Fibroblast of lung (primary cell): ENCODE data around the gene SMTNL1. TPM values are rescaled to one million over a fixed set of nuclear protein-coding genes. Genes with fewer than 3 reads are reported as not detected.

Source experiments
- DNase-seq, 2 donors: peaks; one replicate each; pipeline versions ENCODE4 v3.0.0 to v3.0.0-alpha.2; 2010; ENCODE audit warnings: low read depth in 2 of 2
- H2AFZ ChIP-seq: 2 replicates; pipeline ENCODE4 v1.5.1; 2012; ENCODE audit warnings: low read length, control low read depth, inconsistent platforms
- H3K27ac ChIP-seq: 2 replicates; pipeline ENCODE4 v1.5.1; 2011; ENCODE audit warnings: low read length, control low read depth; ENCODE audit not compliant: insufficient read depth
- H3K27me3 ChIP-seq: 2 replicates; pipeline ENCODE4 v1.5.1; 2011; ENCODE audit warnings: mild to moderate bottlenecking, low read length; ENCODE audit not compliant: control insufficient read depth, insufficient read depth
- H3K36me3 ChIP-seq: 2 replicates; pipeline ENCODE4 v1.5.1; 2011; ENCODE audit warnings: low read length; ENCODE audit not compliant: control insufficient read depth, insufficient read depth
- H3K4me1 ChIP-seq: 2 replicates; pipeline ENCODE4 v1.5.1; 2011; ENCODE audit warnings: low read length; ENCODE audit not compliant: control insufficient read depth, insufficient read depth; ENCODE audit errors: extremely low read depth
- H3K4me2 ChIP-seq: 2 replicates; pipeline ENCODE4 v1.5.1; 2011; ENCODE audit warnings: low read length, control low read depth; ENCODE audit not compliant: insufficient read depth; ENCODE audit errors: extremely low read depth
- H3K4me3 ChIP-seq, 4 experiments: fragments of 200-600 bp in 1 of 4; sonication (generic) in 1 of 4; replicated peaks in 1 of 4; 2 replicates each; pipeline ENCODE4 v1.5.1; 2011 to 2016; ENCODE audit warnings: low read length in 4 of 4, low read depth in 3 of 4, mild to moderate bottlenecking in 3 of 4, control low read depth in 2 of 4, inconsistent platforms in 1 of 4, mixed read lengths in 1 of 4; ENCODE audit not compliant: insufficient read depth in 1 of 4; ENCODE audit errors: control extremely low read depth in 1 of 4
- H3K79me2 ChIP-seq: 2 replicates; pipeline ENCODE4 v1.5.1; 2012; ENCODE audit warnings: mild to moderate bottlenecking, low read length, inconsistent platforms; ENCODE audit not compliant: control insufficient read depth, insufficient read depth
- H3K9ac ChIP-seq: 2 replicates; pipeline ENCODE4 v1.5.1; 2011; ENCODE audit warnings: mild to moderate bottlenecking, low read length, control low read depth; ENCODE audit not compliant: insufficient read depth
- H3K9me3 ChIP-seq: 2 replicates; pipeline ENCODE4 v1.5.1; 2012; ENCODE audit warnings: low read depth, low read length; ENCODE audit not compliant: control insufficient read depth, insufficient read depth
- H4K20me1 ChIP-seq: 2 replicates; pipeline ENCODE4 v1.5.1; 2011; ENCODE audit warnings: low read length; ENCODE audit not compliant: control insufficient read depth, insufficient read depth; ENCODE audit errors: extremely low read depth
- CTCF ChIP-seq, 2 donors: IDR thresholded peaks in 1 of 2; conservative IDR thresholded peaks in 1 of 2; 1 replicate in 1 of 2; 2 replicates in 1 of 2; pipeline ENCODE4 v1.5.1; 2011 to 2012; ENCODE audit warnings: low read length in 2 of 2, control low read depth in 1 of 2, inconsistent platforms in 1 of 2, low read depth in 1 of 2, mild to moderate bottlenecking in 1 of 2
- EZH2 ChIP-seq: IDR thresholded peaks from 2 replicates; pipeline ENCODE4 v1.5.1; 2012; ENCODE audit warnings: low read length, control low read depth, mild to moderate bottlenecking; ENCODE audit errors: missing control alignments
- polyA plus RNA-seq, 2 donors: library from polyadenylated mRNA; depleted of rRNA in 1 of 2; stranded (reverse) in 1 of 2; unstranded in 1 of 2; fragments of >200 nt; gene quantifications; 2 replicates each; pipeline ENCODE4 v1.2.1, GENCODE V29; 2011 to 2012; ENCODE audit warnings: missing spikeins in 1 of 2
- total RNA-seq: library from RNA; depleted of rRNA; stranded (reverse); fragments of >200 nt; gene quantifications from 2 replicates; pipeline ENCODE4 v1.2.1, GENCODE V29; 2014

Gene SMTNL1
- total and polyA plus RNA-seq, 2 donors (not counting 1 experiment from before 2014, with no cell fraction given): not detected

GRCh38 chr11:57523419-57523818 lies 14.0 kb upstream of the SMTNL1 start:
- Histone ChIP-seq H3K79me2 (no peaks in the 10 kb centered on the region), H4K20me1 (no peaks in the 10 kb centered on the region), H3K9ac (no peak overlapping the region), H3K27ac (no peak overlapping the region), H3K4me1 (no peaks in the 10 kb centered on the region), H3K4me2 (no peak overlapping the region), H3K4me3 (no peak overlapping the region), H3K9me3 (no peaks in the 10 kb centered on the region), H3K36me3 (no peaks in the 10 kb centered on the region), H2AFZ (no peak overlapping the region), H3K27me3 (no peaks in the 10 kb centered on the region)
- DNase-seq: no peak
- no peak for TF ChIP-seq CTCF (conservative IDR thresholded peaks at IDR 0.05 in 1 of 2, IDR thresholded peaks at IDR 0.05 in 1 of 2; ENCODE audit: low read depth in 1 of 2, low read length in 2 of 2)
- TF ChIP-seq EZH2: no peak

GRCh38 chr11:57527056-57527631 lies 10.3 kb upstream of the SMTNL1 start:
- TF ChIP-seq CTCF (conservative IDR thresholded peaks at IDR 0.05 in 1 of 2, IDR thresholded peaks at IDR 0.05 in 1 of 2; ENCODE audit: low read depth in 1 of 2, low read length in 2 of 2) (peak; percentile 92 to 96), EZH2 (no peak)
- no peaks in the 10 kb centered on the region for H3K9me3 ChIP-seq
- H3K9ac ChIP-seq: no peak overlapping the region
- H3K4me1 ChIP-seq: peaks cover 6% of the 10 kb centered on the region
- H3K4me3 ChIP-seq: no peak overlapping the region
- H2AFZ ChIP-seq: no peak overlapping the region
- H3K27me3 ChIP-seq: no peaks in the 10 kb centered on the region
- no peak overlapping the region for H3K4me2 ChIP-seq
- no peaks in the 10 kb centered on the region for H4K20me1 ChIP-seq
- no peaks in the 10 kb centered on the region for H3K36me3 ChIP-seq
- peak; percentile 36 to 71 for DNase-seq
- peaks cover 18% of the 10 kb centered on the region for H3K79me2 ChIP-seq
- no peak overlapping the region for H3K27ac ChIP-seq

- no peak for DNase-seq
- no peak overlapping the region for H2AFZ ChIP-seq
- peaks cover 18% of the 10 kb centered on the region for H3K79me2 ChIP-seq
- no peaks in the 10 kb centered on the region for H4K20me1 ChIP-seq
- no peaks in the 10 kb centered on the region for H3K27me3 ChIP-seq
- no peak overlapping the region for H3K9ac ChIP-seq
- H3K4me3 ChIP-seq: no peak overlapping the region
- no peak overlapping the region for H3K4me2 ChIP-seq
- no peaks in the 10 kb centered on the region for H3K9me3 ChIP-seq
- H3K27ac ChIP-seq: no peak overlapping the region
- H3K4me1 ChIP-seq: peaks cover 6% of the 10 kb centered on the region
- H3K36me3 ChIP-seq: no peaks in the 10 kb centered on the region
- TF ChIP-seq EZH2 (no peak), CTCF (conservative IDR thresholded peaks at IDR 0.05 in 1 of 2, IDR thresholded peaks at IDR 0.05 in 1 of 2; ENCODE audit: low read depth in 1 of 2, low read length in 2 of 2) (no peak)
Observed at GRCh38 chr11:57529012-57529411, 8.4 kb upstream of the SMTNL1 start.
